HG02610 (cell line): ENCODE results near the gene INPP5A.
"Not testable (repeated sequence)": the region's sequence is repeated elsewhere in the genome, so short reads cannot be mapped to it uniquely, and the experiment has no call there.

Source experiments
- ATAC-seq: cut with Tn5 transposase; IDR thresholded peaks from one replicate; pipeline ENCODE4 v1.9.1; 2021; ENCODE audit warnings: mild to moderate bottlenecking, moderate library complexity; ENCODE audit not compliant: unreplicated experiment

The INPP5A gene

DNA sequence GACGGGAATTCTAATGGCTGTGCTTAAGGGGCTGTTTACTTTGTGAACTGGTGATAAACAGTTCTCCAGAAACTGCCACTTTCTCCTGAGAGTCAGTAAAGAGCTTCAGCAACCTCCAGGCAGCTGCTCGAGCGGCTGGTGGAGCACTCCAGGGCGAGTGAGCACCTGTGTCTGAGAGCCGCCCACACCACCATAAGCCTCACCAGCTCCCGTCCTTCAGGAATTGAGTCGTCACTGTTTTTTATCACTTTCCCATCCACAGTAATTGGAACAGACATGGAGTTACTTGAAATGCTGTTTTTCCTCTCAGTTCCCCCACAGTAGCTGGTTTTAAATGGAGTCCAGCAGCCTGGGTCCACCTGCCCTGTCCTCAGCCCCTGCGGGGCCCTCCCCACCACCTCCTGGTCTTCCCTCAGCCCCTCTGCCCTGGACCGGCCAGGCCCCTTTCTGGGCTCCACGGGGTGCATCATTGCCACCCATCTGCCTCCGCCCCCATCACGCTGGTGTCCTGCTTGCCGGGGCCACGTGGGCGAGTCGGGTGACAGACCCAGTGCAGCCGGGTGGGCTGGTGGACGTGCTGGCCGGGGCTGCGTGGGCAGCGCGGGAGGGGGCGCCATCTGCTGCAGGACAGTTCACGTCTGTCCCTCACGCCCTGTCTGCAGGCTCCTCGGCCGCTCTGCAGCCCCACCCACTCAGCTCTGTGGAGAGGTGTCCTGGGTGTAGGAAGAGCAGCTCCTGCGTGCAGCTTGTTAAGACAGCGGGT lies 192.4 kb downstream of the INPP5A start:
- no peak for ATAC-seq

DNA sequence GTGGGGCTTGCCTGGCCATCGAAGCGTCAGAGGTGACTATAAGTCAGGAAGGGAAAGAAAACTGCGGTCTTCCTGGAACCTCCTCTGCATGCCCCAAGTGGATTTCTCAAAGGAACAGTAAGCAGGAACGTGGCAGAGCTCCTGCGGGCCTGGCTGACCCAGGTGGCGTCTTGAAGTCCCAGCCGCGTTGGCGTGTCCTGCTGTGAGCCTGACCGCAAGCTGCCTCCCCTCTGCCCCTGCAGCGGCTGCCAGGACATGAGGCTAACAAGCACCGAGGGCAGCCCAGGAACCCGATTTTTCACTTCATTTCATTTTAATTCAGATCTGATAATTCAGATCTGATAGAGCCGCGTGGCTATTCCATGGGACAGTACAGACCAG lies 193.0 kb downstream of the INPP5A start:
- ATAC-seq, result no peak

DNA sequence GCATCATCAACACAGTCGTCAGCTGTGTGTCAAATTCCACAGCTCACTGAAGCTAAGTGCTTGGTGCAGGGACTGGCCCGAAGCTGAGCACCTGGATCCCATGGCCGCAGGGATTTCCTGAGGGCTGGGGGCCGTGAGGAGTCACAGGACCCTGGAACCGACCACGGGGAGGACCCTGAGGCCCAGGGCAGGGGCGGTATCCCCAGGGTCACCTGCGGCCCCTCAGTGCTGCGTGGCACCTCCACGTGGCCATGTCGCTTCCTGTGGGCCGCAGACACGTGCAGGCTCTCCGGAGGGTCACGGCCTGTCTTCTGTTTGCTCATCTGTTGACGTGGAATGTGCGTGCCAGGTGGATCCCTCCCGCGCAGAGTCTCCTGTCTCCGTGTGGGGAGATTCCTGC lies 194.9 kb downstream of the INPP5A start:
- no peak for ATAC-seq

DNA sequence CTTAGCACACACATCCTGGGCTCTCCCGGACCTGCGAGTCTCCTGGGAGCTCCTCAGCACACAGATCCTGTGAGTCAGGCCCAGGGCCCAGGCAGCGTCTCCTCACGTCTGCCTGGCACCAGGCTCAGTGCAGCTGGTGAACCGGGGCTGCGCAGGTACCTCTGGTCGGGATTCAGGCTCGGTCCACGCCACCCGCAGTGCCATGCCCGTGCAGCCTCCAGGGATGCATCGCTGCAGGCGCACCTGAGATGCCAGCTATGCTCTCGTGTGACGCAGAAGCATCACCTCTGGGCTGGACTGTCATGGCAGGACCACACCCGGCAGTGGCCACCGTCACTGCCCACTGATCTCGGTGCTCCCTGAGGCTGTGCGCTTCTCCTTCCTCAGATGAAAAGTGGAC lies 196.3 kb downstream of the INPP5A start:
- no peak for ATAC-seq

DNA sequence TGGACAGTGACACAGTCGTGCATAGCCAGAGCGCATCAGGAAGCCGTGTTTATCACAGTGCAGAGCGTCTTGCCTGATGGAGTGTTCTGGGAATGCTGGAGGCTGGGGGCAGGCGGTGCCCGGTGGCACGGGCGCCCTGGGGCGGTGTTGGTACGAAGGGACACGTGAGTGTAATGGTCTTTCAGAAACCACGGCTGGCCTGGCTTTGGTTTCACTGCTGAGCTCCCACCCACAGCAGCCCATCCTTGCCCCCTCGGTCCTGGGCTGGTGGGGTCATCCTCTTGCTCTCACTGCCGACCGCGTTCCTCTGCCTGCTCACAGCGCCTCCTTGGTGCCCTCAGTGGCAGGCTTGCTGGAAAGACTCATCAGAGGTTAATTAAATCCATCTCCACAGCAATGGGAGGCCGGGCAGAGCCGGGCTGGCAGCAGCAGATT lies 197.8 kb downstream of the INPP5A start:
- no peak for ATAC-seq

DNA sequence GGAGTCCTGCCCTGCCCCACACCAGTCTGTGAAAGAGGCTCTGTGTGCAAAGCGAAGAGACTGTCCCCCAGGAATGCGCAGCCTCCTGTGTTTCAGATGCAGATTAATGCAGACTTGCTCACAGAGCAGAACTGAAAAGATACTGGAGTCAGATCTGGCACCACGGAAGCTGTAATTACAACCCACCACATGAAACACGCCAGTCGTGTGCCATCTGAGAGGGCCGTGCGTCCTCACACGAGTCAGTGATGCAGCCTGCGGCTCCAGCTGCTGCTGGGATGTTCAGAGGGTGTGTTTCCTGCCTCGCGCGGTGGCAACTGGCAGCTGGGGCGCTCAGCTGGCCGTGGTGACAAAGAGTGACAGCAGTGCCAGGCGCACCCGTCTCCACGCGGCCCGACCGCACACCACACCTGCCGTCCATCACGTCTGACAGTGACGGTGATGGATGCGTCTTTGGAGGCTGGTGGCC lies 198.4 kb downstream of the INPP5A start:
- ATAC-seq, result no peak

DNA sequence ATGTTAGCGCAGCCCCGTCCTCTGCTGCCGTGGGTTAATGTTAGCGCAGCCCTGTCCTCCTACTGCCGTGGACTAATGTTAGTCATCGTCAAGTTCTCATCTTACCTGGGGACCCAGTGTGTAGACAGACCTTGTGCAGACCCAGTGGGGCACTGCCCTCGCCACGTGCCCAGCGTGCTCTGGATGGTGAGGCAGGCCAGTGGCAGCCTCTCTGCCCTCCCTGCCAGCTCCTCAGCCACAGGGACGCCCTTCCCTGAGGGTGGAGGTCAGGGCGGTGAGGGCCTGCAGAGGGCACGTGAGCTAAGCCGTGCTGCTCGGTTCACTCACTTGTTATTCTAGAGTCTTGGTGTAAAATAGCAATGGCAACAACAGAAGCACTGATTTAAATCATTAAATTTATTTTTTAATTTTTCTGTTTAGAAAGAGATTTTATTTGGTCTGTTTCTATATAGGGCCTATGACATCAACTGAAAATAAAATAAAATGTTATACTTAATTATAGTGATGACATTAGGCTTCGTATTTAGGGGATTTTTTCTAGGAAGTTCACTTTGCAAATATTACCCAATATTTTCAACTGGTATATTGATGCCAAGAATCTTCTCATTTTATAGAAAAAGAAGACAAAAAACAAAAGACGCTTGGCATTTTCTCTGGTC lies 199.9 kb downstream of the INPP5A start:
- ATAC-seq, result no peak

DNA sequence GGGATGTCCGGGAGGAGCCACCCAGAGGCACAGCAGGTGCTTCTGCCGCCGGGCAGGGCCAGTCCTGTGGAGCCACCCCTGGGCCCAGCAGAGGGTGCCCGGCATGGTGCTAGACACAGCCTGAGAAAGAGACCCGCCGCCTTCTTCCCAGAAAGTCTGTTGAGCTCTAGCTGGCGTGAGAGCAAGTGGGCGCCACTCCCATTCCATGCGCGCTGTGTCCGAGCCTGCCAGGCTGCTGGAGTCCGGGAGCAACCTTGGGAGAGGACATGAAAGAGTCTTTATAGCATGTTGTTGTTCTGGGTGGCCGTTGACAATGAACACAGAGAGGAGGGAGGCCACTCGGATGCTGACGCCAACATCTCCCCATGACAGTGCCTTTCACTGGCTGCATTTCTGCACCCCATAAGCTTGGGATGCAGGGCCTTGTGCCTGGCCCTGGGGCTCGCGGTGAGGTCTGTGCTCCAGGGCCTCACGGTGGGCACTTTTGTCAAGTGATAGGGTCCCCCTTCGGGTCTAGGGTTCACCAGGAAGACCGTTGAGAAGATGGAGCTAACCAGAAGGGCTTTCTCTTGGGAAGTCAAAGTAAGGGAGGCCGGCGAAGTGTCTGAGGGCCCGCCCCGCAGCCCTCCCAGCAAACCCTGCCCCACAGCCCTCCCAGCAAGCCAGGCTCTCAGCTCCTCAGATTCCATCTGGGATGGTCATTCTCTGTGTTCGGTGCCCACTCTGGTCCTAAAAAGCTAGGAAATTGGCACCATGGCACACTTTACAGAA lies 201.1 kb downstream of the INPP5A start:
- ATAC-seq, result no peak

DNA sequence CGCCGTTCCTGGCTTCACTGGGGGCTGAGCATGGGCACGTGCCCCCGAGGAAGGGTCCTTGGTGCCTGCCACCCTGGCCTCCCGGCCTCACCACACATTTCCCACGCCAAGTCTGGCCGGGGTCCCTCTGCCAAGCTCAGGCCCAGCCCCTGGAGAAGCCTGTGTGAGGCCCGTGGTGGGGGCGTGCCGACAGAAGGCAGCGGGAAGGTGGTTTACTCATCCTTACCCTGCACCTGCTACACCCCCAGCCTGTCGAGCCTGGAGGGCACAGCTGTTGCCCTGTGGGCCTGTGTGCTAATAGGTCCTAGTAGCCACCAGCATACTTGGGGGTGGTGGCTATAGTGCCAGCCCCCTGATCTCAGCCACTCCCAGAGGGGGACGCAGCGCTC lies 201.6 kb downstream of the INPP5A start:
- no peak for ATAC-seq

DNA sequence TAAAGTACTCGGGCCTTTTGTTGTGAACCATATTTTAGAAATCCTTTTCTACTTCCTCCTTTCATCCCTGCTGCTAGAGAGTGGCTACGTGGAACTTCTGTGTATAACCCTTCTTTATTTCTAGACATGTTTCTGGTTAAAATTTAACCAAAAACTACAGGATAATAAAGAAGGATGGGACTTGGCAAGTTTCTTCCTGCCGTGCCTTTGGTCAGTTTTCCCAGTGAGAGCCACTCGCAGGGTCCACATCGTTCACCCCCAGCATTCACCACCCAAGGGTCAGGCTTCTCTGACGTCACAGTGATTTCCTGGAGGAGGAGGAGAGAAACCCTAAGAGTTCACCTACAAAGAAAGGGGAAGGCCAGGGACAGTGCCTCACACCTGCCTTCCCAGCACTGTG lies 203.0 kb downstream of the INPP5A start:
- no peak for ATAC-seq

DNA sequence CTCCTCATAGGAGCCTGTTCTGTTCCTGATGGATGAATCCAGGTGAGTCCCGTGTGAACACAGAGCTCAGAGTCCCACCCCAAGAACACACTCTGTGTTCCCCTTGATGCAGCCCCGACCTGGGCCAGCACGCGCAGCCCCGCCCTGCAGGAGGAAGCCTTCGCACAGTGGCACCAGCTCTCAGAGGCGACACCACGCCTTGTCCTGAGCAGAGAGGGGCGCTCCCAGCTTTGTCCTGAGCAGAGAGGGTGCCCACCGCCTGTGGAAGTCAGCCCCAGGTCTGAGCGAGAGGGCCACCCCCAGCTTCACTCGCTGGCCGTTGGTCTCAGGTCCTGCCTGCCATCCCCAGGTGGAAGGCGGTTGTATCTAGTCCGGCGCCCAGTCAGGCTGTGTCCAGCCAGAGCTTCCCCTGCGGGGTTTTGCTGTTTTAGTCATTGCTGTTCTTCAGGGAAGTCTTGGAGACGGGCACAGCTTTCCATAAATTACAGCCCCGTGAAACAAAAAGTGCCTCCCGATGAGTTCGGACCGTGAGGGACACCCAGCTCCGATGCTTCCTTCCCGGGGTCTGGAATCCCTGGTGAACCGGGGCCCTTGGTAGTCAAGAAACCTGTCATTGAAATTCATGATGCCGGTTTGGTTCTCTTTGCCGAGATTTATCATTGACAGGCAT lies 204.7 kb downstream of the INPP5A start:
- ATAC-seq, result no peak

DNA sequence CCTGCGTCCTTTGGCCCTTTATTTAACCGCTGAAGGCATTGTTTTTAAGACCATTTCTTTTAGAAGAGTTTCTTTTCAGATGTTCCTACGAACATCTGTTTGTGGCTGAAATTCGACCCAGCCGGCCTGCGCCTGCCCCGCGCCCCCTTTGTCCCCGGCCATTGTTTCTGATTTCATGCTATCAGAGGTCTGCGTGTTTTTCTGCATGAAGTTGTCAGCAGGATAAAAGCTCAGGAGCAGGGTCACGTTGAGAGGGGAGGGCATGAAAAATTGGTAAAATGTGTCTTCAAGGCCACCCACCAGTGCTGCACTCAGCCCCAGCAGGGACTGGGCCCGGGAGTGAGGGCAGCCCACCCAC lies 205.2 kb downstream of the INPP5A start:
- ATAC-seq, result no peak

DNA sequence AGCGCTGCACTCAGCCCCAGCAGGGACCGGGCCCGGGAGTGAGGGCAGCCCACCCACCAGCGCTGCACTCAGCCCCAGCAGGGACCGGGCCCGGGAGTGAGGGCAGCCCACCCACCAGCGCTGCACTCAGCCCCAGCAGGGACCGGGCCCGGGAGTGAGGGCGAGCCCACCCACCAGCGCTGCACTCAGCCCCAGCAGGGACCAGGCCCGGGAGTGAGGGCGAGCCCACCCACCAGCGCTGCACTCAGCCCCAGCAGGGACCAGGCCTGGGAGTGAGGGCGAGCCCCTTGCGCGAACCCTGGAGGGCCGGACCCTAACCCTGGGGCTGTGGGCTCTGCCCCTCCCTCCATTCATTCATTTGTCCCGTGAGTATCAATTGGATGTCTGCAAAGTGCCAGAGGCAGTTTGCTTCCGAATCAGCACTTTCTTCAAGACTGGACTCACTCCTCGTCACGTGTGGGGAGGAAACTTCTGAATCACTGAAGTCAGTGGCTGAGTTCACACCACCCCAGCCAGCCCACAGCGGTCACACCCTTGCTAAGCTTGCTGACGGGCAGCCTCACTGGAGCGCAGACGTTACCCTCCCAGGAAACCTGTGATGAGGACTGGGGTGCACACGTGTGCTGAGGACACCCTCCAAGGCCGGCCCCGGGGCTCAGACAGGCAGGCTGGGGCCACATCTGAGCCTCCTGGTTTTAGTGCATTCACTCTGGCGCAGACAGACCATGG lies 205.8 kb downstream of the INPP5A start:
- not testable (repeated sequence) for ATAC-seq

DNA sequence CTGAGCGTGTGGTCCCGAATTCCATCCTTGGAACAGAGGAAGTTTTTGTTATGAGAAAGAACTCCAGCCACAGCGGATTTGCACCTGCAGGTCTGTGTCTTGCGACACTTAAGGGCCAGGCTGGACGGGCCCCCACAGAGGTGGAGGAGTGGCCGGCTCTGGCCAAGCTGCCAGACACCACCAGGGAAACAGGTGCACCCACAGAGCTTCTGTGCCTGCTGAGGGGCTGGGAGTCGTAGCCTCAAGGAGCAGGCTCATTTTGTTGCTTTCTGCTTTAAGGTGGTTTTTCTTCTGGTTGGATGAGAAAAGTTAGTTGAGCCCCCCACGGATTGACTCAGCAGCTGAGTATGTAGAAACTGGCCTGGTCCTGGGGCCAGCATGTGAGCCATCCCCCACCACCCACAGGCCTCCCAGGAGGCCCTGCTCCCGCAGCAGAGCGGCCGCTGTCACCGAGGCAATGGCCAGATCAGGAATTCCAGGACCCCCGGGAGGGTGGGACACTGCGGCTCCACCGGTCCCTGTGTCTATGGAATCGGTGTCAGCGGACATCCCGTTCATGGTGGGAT lies 206.4 kb downstream of the INPP5A start:
- no peak for ATAC-seq

DNA sequence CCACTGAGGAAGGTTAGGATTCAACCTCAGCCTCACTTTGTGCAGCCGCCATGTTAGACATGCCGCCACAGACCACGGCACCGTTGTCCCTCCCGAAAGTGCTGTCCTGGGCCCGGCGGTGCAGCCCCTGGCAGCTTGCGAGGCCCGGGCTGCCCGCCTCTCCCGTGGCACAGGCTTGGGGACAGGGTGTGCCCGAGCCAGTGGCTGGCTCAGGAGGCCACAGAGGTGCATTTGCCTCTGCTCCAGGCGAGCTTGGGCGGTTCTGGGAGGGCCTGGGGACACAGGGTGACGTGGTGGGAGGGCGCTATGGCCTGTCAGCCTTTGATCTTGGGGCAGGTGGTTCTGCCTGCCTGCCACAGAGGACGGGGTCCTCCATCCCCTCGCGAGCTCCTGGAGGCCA lies 207.3 kb downstream of the INPP5A start:
- ATAC-seq, result no peak

DNA sequence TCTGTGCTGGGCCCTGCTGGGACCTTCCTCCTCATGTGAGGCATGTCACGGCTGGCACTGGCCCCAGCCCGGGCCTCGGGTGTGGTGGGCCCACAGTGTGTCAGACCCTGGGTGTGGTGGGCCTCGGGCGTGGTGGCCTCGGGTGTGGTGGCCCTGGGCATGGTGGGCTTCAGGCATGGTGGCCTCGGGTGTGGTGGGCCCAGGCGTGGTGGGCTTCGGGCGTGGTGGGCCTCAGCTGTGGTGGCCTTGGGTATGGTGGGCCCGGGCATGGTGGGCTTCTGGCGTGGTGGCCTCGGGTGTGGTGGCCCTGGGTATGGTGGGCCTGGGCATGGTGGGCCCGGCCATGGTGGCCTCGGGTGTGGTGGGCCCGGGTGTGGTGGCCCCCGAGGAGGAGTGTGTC lies 207.9 kb downstream of the INPP5A start:
- ATAC-seq, result no peak

DNA sequence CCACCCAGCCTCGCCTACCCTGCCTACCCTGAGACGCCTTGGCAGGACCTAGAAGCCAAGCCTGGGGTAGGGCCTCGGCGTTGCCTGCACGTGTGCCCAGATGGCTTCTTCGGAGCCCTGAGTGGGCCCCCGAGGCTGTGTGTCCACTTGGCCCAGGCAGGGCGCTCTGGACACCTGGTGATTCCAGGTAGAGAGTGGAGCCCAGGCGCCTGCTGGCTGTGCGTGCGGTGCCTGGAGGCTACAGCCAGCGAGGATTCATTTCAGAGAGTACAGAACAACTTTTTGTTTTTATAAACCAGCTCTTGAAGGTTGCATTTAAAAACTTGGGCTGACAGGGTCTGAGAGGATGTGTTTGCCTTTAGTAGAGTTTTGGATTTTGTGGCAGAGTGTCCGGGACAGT lies 208.4 kb downstream of the INPP5A start:
- no peak for ATAC-seq

DNA sequence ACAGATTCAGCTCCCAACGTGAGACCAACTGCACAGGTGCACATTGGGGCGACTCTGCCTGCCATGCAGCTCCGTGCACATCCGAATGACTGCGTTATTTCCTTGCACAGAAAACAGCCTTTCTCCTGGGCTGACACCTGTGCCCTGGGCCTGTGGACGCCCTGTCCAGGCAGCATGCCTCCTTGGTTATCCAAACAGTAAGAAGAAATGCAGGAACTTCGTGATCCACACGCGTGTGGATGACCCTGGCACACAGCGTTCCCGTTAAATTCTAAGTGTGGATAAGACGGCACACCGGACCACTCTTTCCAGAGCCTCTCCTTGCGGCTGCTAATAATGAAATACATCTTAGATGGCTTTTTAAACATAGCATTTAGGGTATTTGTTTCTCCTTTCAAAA lies 208.8 kb downstream of the INPP5A start:
- no peak for ATAC-seq

DNA sequence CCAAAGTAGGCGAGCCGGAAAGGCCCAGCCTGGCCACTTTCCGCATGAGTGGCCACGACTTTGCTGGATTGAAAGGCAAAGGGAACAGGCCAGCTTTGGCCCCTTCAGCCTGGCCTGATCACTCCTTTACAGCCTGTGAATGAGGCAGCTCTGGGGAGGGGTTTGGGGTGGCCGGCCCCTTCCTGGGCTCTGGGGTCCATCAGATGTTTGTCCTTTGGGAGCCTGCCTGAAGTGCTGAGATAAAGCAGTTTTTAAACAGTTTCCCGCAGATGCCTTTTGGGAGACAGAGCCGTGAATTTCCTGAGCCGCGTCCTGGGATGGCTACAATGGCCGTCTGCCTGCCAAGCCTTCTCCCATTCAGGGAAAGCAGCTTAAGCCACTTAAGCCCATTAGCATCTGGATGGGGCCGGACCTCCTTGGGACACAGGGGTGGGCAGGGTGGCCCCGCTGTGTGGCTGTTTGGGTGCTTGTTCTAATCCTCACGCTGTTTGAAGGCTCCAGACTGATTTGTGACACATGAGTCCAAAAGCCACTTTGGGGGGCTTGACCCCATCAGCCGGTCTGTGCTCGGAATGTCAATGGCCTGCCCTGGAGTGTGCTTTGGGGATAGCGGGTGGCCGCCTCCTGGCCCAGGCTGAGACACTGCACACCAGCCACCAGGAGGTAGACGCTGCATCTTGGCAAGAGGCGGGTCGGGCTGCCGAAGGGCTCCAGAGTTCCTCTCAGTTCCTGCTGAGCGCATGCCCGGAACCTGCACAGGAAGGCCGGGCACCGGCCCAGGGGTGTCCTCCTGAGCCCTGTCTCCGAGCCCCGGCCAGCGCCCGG lies 209.4 kb downstream of the INPP5A start:
- ATAC-seq, result no peak

DNA sequence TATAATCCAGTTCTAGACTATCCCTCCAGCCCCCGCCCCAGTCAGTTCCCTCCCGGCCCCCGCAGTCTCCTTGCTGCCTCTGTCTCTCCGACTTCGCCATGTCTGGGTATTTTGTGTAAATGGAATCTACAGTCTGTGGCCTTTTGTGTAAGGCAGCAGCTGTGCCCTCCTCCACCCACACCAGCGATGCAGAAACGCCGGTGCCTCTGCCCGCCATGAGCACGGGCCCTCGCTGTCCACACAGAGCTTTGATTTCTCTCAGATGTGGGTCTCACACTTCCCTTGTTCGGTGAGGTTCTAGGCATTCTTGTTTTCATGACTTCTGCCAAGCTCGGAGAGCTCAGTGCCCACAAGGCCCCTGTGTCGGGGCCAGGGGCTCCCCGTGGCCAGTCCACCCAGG lies 210.5 kb downstream of the INPP5A start:
- ATAC-seq, result no peak
